ENCODE measurements around the gene SLC5A1.
A peak's percentile ranks its signal among the peaks of the same experiment; 100 is the strongest.

SLC5A1 gene

DNA sequence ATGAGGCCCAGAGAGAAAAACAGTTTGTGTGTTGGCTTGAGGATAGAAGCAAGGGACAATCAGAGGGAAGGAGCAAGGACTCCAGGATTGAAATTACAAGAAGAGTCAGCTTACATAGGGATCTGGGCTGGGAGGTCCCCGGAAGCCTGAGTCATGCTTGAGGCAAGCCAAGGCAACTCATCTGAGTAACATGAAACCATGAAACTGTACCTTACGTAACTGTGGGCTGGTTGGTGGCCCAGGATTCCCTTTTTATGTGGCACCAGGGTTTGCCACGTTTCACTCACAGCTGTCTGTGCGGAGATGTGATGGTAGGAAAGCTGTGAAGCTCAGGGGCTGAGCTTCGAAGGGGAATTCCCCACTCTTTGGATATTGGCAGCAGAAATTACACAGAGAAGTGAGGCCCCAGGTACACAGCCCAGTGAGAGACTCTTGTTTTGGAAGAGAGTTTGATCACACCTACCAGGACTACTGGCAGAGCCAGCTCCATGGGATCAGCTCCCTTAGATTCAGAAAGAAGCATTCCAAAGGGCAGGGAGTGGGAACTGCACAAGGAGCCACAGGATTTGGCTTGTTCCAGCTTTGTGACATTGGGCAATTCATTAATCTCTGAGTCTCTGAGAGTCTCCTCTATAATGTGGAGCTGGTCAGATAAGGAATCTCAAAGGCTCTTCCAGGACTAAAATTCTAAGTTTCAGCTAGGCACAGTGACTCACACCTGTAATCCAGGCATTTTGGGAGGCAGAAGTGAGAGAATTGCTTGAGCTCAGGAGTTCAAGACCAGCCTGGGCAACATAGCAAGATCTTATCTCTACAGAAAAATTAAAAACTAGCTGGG lies 7.8 kb downstream of the SLC5A1 start:
- DNase-seq (ENCODE audit: low read depth in 3 of 3), result peak; percentile 30 to 72 (median 54)

GRCh38 chr22:32052244-32052643 lies 9.2 kb downstream of the SLC5A1 start:
- no peak for DNase-seq (ENCODE audit: low read depth in 3 of 3)

DNA sequence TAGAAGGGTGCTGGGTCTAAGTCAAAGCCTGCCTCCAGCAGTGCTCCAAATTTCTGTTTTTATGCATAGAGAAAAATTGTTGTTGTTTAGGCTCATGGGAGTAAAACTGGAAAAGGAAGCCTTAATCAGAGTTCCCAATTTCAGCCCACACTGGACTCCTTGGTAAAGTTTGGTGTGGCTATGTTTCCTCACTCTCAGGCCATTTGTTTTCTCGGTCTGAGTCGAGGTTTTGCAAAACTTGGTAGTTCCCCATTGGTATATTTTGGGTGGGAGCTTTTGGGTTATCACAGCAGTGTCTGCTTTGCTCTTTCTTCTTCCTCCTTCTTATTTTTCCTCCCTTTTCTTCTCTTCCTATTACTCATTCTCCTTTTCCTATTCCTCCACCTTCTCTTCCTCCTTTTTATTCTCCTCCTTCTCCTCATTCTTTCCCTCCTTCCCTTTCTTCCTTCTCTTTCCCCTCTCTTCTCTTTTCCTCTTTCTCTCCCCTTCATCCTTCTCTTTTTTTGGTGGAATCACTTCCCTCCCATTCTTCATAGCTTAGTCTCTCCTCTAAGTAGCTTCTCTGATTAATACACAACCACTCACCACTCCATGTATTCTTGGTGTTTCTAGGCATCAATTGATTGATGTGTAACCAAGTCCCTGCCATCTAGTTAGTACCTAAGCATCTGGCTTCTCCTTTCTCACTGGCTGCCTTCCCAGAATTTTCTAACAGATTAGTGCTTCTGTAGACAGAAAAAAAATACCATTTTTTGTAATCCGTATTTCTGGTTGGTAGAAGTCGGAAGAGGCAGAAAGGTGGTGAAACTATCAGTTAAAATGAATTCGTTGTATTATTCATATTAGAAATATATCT lies 10.1 kb downstream of the SLC5A1 start:
- DNase-seq (ENCODE audit: low read depth in 3 of 3), result no peak

- DNase-seq (ENCODE audit: low read depth in 3 of 3), result no peak
Measured at GRCh38 chr22:32055069-32055468, 12.0 kb downstream of the SLC5A1 start.

DNA sequence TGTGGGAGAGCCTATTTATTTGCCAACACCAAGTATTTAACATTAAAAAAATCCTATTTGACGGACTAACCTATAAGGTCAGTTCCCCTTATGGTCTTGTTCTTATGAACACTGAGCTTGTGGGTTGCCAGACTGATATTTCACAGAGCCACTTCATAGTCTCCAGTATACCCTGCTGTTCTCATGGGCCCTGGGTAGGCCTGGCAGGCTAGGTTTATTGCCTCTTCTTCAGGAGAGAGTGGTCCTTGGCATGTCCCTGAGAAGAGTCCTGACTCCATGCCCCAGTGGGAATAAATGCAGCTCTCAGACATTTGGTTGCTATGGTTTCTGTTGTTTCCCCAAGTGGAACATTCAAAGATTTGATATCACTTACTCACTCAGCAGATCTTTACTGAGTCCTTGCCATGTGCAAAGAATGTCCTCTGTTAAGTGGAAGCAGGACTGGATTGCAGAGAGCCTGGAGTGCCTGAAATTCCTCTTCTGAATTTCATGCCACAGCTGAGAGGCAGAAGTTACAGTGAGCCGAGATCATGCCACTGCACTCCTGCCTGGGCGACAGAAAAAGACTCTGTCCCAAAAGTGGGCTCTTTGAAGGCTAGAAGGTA lies 15.7 kb downstream of the SLC5A1 start:
- no peak for DNase-seq (ENCODE audit: low read depth in 3 of 3)

- no peak for DNase-seq (ENCODE audit: low read depth in 3 of 3)
Measured at GRCh38 chr22:32059426-32059825, 16.4 kb downstream of the SLC5A1 start.

GRCh38 chr22:32063701-32064100 lies 20.6 kb downstream of the SLC5A1 start:
- DNase-seq (ENCODE audit: low read depth in 3 of 3), result no peak

DNA sequence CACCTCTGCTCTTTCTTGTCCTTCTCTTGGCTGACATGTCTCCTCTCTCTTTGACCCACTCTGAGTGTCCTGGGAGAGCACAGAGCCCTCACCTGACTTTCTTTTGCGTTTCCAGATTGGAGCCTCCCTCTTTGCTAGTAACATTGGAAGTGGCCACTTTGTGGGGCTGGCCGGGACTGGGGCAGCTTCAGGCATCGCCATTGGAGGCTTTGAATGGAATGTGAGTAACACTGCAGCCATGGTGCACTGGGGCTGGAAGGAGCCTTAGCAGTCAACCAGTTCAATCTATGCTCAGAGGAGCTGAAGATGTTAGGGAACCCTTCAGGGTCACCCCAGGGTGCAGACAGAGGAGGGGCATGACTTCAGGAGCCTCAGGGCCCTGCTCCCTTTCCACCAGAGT lies 23.8 kb downstream of the SLC5A1 start:
- DNase-seq (ENCODE audit: low read depth in 3 of 3), result no peak

- no peak for DNase-seq (ENCODE audit: low read depth in 3 of 3)
Measured at GRCh38 chr22:32067613-32068012, 24.6 kb downstream of the SLC5A1 start.

DNA sequence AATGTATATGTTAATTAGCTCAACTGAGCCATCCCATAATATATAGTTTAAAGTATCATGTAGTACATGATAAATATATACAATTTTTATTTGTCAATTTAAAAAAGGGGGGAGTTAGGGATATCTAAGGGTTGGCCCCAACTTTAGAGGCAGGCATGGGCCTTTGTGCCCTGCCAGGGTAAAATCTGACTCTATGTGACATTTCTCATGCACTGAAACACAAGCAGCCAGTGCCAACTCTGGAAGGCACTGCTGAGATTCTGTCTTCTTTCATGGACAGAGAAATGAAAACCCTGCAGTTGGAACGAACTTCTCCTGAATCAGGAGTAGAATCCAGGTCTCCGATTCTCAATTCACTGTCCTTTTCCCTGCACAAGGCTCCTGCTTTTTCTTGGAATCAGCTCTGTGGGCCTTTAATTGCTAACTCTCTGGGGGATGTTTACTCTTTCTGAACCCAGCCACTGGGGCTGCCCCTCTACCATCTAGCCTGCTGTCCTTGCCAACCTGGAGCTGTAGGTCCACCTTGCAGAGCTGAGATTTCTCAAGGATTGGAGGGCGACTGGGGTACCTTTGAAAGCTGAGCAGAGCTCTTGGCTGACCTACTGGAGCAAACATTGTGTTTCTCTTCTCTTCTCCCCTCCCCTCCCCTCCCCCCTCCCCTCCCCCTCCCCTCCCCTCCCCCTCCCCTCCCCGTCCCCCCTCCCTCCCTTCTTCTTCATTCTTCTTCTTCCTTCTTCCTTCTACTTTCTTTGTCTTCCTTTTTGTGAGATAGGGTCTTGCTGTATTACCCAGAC lies 26.7 kb downstream of the SLC5A1 start:
- no peak for DNase-seq (ENCODE audit: low read depth in 3 of 3)

GRCh38 chr22:32073262-32073661 lies 30.2 kb downstream of the SLC5A1 start:
- no peak for DNase-seq (ENCODE audit: low read depth in 3 of 3)

GRCh38 chr22:32073823-32074380 lies 30.8 kb downstream of the SLC5A1 start:
- no peak for DNase-seq (ENCODE audit: low read depth in 3 of 3)

DNA sequence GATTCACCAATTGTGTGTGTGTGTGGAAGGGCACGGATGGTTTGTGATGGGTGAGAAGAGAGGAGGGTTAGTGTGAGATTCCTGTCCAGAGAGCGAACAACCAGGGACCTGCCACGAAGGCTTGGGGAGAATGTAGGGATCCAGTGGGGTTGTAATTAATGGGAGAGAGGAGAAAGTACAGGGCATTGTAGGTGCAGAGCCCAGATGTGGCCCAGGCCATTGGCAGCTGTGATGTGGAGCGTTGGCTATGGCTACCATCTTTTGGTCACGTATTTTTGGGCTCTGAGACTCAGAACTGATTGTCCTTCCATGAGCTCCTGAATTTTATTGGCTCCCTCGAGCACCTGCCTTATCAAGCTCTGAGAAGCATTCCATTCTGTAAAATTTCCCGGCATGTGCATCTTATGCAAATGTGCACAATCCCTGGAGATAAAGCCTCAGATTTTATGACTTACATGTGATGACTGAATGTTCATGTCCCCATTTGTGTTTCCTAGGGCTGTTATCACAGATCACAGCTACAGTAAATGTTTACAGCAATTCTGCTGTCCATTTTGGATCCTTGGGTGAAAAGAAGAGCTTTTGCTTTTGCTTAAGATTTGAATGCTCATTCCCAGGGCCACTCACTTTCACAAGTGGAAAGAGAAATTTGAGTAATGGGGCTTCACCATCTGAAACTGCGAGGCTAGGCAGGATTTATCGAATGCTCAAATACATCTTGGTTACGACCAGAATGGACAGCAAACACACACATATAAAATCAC lies 33.1 kb downstream of the SLC5A1 start:
- no peak for DNase-seq (ENCODE audit: low read depth in 3 of 3)

- no peak for DNase-seq (ENCODE audit: low read depth in 3 of 3)
Measured at GRCh38 chr22:32076761-32077084, 33.7 kb downstream of the SLC5A1 start.

- no peak for DNase-seq (ENCODE audit: low read depth in 3 of 3)
Measured at GRCh38 chr22:32077151-32077550, 34.1 kb downstream of the SLC5A1 start.

DNA sequence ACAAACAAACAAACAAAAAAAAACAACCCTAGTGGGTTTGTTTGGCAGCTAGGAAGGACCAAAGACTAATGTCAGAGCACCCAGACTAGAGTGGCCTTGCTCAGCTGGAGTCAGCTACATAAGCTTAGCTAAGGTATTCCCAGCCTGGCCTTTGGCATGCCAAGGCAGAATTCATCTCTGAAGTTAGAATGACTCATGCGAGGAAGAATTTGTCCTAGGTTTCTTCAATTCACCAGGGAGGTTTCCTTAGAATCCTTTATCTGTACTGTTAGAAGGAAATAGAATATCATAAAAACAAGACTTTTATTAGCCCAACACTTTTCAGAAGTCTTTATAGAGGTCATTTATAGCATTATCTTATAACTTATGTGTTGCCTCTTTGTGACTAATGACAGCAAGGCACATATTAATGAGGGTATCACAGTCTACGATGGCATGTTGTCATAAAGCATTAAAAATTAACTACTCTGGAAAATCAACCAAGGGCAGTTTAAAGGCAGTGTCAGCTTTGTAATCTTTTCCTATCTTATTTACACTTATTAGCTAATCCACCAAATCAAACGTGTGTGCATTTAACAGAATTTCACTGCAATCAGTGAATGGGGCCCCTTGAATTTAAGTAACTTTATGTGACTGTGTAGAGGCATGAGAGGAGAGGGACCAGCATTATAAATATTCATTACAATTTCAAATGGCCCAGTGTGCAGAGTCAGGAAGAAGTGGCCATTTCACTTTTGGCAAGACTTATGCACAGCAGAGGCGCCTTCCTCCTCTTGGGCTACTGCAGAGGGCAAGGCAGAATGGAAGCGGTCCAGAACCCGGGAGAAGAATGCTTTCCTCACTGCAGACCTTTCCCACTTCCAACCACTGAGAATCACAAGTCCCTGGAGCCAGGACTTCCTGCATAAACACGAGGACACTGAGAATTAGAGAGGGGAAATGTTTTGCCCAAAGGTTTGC lies 36.3 kb downstream of the SLC5A1 start:
- no peak for DNase-seq (ENCODE audit: low read depth in 3 of 3)

DNA sequence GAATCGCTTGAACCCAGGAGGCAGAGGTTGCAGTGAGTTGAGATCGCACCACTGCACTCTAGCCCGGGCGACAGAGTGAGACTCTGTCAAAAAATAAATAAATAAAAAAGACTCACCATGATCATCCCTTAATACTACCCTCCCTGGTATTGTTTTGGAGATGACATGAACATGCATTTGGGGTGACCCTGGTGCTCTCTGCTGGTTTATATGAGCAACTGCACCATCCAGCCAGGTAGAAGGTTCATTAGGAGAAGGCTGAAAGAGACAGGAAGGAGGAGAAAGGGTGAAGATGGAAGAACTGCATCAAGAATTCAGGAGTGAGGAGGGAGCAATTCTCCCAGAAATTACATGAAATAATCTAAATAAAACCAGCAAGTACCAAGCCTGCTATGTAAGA lies 37.8 kb downstream of the SLC5A1 start:
- peak in 2 of 3 experiments; percentile 9 to 10 for DNase-seq (ENCODE audit: low read depth in 3 of 3)

GRCh38 chr22:32082331-32082730 lies 39.3 kb downstream of the SLC5A1 start:
- DNase-seq (ENCODE audit: low read depth in 3 of 3), result no peak

GRCh38 chr22:32083000-32083399 lies 39.9 kb downstream of the SLC5A1 start:
- no peak for DNase-seq (ENCODE audit: low read depth in 3 of 3)

GRCh38 chr22:32083814-32084213 lies 40.8 kb downstream of the SLC5A1 start:
- no peak for DNase-seq (ENCODE audit: low read depth in 3 of 3)
